ENCODE data around the gene NOXA1. TPM values are rescaled to one million over a fixed set of nuclear protein-coding genes. Genes with fewer than 3 reads are reported as not detected.

NOXA1 gene, protein sequence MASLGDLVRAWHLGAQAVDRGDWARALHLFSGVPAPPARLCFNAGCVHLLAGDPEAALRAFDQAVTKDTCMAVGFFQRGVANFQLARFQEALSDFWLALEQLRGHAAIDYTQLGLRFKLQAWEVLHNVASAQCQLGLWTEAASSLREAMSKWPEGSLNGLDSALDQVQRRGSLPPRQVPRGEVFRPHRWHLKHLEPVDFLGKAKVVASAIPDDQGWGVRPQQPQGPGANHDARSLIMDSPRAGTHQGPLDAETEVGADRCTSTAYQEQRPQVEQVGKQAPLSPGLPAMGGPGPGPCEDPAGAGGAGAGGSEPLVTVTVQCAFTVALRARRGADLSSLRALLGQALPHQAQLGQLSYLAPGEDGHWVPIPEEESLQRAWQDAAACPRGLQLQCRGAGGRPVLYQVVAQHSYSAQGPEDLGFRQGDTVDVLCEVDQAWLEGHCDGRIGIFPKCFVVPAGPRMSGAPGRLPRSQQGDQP
- 0.21 TPM for polyA plus RNA-seq (2013, experiment 1 of 2)
- polyA plus RNA-seq (2013, experiment 2 of 2): 0.14 TPM

DNA sequence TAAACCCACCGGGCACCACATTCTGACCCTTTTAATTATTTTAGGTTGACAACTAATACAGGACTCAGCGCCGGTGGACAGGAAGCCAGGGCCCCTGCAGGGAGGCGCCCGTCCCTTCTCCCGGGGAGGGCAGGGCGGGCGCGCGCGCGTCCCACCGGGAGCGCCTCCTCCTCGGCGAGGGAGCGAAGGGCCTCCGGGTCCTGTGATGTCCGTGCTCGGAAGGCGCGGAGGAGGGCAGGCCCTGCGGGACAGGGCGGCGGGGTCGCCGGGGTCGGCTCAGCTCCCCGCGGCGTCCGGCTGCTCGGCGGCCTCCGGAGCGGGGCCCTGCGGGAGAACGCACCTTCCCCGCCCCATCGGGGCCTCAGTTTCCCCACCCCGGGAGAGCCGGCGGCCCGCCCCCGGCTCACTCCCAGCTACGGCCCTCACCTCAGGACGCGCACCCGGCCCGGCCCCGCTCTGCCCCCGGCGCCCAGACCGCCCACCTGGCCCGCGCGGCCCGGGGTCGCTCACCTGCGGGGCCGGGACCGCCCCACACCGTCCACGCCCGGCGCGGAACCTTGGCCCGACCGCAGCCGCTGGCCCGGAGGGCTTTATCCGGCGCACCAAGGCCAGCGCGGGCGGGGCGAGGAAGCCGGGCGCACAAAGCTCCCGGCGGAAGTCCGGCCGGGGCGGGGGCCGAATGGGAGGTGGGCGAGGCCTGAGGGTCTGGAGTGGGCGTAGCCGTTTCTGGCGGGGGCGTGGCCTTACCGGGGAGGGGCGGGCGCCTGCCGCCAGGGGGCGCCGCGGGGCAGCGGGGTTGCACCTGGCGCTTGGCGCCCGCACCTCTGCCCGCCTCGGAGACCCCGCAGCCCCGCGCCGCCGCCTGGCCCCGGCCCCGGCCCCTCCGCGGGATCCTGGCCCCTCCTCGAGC, at the start of gene NOXA1, which contains the start of gene EXD3:
Gene NOXA1 (plus strand): TSS at position 790 of the 910 bp plus-strand sequence. CDS start 137 bp downstream, outside the sequence.
Gene EXD3 (minus strand): TSS at position 559 of the 910 bp plus-strand sequence. CDS start 27,805 bp downstream, outside the sequence.
- peak within 1 kb of the TSS in 1 of 2 experiments; percentile 92 for H3K4ac ChIP-seq (ENCODE audit: low read depth in 1 of 2, low read length in 2 of 2)
- H3K27ac ChIP-seq (ENCODE audit: low read length, poor library complexity, severe bottlenecking): no peak within 1 kb of the TSS
- peak within 1 kb of the TSS; percentile 57 to 92 for H3K14ac ChIP-seq (ENCODE audit: low read length in 2 of 2)
- H3K18ac ChIP-seq (ENCODE audit: low read depth in 1 of 2, low read length in 2 of 2): peak within 1 kb of the TSS; percentile 89 to 91
- H2BK12ac ChIP-seq (ENCODE audit: low read length in 2 of 2): peak within 1 kb of the TSS in 1 of 2 experiments; percentile 55
- peak within 1 kb of the TSS; percentile 94 for H3K4me2 ChIP-seq (ENCODE audit: low read length, poor library complexity, severe bottlenecking)
- peaks cover 0 to 4% of the 10 kb centered on the region in 2 experiments for H3K36me3 ChIP-seq (ENCODE audit: control insufficient read depth in 1 of 2, insufficient read depth in 2 of 2, low read depth in 1 of 2, low read length in 2 of 2)
- peak within 1 kb of the TSS in 1 of 2 experiments; percentile 74 for H3K23ac ChIP-seq (ENCODE audit: low read length in 2 of 2)
- H2BK5ac ChIP-seq (ENCODE audit: low read depth, low read length, poor library complexity, severe bottlenecking): peak within 1 kb of the TSS; percentile 19
- H3K4me3 ChIP-seq (ENCODE audit: insufficient read depth in 1 of 2, low read depth in 1 of 2, low read length in 2 of 2): peak within 1 kb of the TSS; percentile 89 to 96
- H2AK5ac ChIP-seq (ENCODE audit: low read length, severe bottlenecking): no peak within 1 kb of the TSS
- H2BK120ac ChIP-seq (ENCODE audit: low read depth, low read length): peak within 1 kb of the TSS; percentile 85
- under 1% methylated on average over 54 of the region's 113 CpGs for WGBS
- no peaks in the 10 kb centered on the region for H3K9me3 ChIP-seq (ENCODE audit: control insufficient read depth, low read length)
- H3K79me1 ChIP-seq (replicated peaks; ENCODE audit: low read length, poor library complexity, severe bottlenecking): peaks cover 16% of the 10 kb centered on the region
- H3K9ac ChIP-seq (ENCODE audit: low read length): peak within 1 kb of the TSS; percentile 90
- H2AFZ ChIP-seq (ENCODE audit: low read depth, low read length): peak within 1 kb of the TSS; percentile 99
- H4K8ac ChIP-seq (ENCODE audit: low read length): peak within 1 kb of the TSS; percentile 96
- H3K4me1 ChIP-seq (ENCODE audit: control insufficient read depth, insufficient read depth, low read depth, low read length): peaks cover 23% of the 10 kb centered on the region
- peak within 1 kb of the TSS; percentile 75 for H4K91ac ChIP-seq (ENCODE audit: low read length)
- DNase-seq: peak; percentile 88
- no peaks in the 10 kb centered on the region for H3K27me3 ChIP-seq (ENCODE audit: control insufficient read depth in 1 of 2, insufficient read depth in 1 of 2, low read length in 2 of 2)
- peak within 1 kb of the TSS; percentile 69 for H2BK15ac ChIP-seq (ENCODE audit: low read depth, poor library complexity, severe bottlenecking)

DNA sequence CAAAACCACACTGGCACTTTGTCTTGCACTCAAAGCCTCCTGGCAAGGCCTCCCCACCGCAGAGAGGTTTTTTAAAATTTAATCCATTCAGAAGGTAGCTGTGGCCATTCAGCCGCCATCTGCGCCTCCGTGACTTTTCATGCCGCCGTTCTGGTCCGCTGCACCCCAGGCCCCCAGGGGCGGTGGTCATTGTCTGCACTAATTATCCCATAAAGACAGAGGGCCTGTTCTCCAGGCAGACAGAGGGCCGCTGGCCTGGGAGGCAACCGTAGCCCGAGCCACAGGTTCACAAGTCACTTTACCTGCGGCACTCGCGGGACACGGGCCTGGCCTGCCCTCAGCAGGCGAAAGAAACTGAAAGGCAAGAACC, 49.6 kb upstream of the NOXA1 start:
- WGBS: 94% methylated on average over 16 of the region's 16 CpGs
- no peak for DNase-seq
- Histone ChIP-seq H4K91ac (ENCODE audit: low read length) (no peak overlapping the region), H3K27ac (ENCODE audit: low read length, poor library complexity, severe bottlenecking) (no peak overlapping the region), H3K9me3 (ENCODE audit: control insufficient read depth, low read length) (peaks cover 5% of the 10 kb centered on the region), H3K4me2 (ENCODE audit: low read length, poor library complexity, severe bottlenecking) (no peak overlapping the region), H3K4ac (ENCODE audit: low read depth in 1 of 2, low read length in 2 of 2) (no peak overlapping the region), H2BK120ac (ENCODE audit: low read depth, low read length) (no peak overlapping the region), H2AFZ (ENCODE audit: low read depth, low read length) (no peak overlapping the region), H4K8ac (ENCODE audit: low read length) (no peak overlapping the region), H2AK5ac (ENCODE audit: low read length, severe bottlenecking) (no peak overlapping the region), H3K27me3 (ENCODE audit: control insufficient read depth in 1 of 2, insufficient read depth in 1 of 2, low read length in 2 of 2) (no peaks in the 10 kb centered on the region), H2BK15ac (ENCODE audit: low read depth, poor library complexity, severe bottlenecking) (no peak overlapping the region), H3K23ac (ENCODE audit: low read length in 2 of 2) (no peak overlapping the region), H2BK12ac (ENCODE audit: low read length in 2 of 2) (no peak overlapping the region), H3K18ac (ENCODE audit: low read depth in 1 of 2, low read length in 2 of 2) (no peak overlapping the region), H3K79me1 (replicated peaks; ENCODE audit: low read length, poor library complexity, severe bottlenecking) (no peaks in the 10 kb centered on the region), H2BK5ac (ENCODE audit: low read depth, low read length, poor library complexity, severe bottlenecking) (no peak overlapping the region), H3K9ac (ENCODE audit: low read length) (no peak overlapping the region), H3K4me3 (ENCODE audit: insufficient read depth in 1 of 2, low read depth in 1 of 2, low read length in 2 of 2) (no peak overlapping the region), H3K36me3 (ENCODE audit: control insufficient read depth in 1 of 2, insufficient read depth in 2 of 2, low read depth in 1 of 2, low read length in 2 of 2) (peaks cover 0 to 53% of the 10 kb centered on the region in 2 experiments), H3K14ac (ENCODE audit: low read length in 2 of 2) (no peak overlapping the region), H3K4me1 (ENCODE audit: control insufficient read depth, insufficient read depth, low read depth, low read length) (peaks cover 19% of the 10 kb centered on the region)

DNA sequence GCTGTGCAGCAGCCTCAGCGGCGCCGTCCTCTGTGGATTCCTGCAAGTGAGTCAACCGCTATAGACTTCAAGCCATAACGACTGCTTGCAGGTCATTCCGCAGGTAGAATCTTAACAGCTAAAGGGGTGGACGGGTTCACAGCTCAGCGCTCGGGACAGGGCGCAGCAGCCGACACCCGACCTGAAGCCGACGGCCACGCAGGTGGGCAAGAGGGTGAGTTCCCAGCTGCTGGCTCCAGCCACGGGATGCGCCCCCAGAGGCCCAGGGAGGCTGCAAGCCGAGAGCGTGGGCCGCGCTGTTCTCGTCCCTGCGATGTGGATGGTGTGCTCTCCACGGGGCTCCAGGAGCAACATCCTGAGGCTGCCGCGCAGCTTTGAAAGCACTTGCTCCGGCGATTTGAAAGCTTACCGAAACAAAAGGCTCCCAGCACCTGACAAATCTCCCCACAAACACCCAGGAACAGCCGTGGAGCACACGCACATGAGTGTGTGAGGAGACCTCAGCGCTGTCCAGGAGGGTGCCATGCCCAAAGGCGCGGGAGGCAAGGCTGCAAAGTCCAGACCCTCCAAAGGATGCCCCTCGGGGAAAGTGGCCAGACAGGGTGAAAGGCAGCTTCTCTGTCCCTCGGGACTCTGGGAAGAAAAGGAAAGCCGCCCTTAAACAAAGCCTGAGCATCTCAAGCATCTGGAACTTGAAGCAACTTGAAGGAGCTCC, 48.9 kb upstream of the NOXA1 start:
- H3K4me1 ChIP-seq (ENCODE audit: control insufficient read depth, insufficient read depth, low read depth, low read length): peaks cover 21% of the 10 kb centered on the region
- no peak overlapping the region for H2AK5ac ChIP-seq (ENCODE audit: low read length, severe bottlenecking)
- H2BK12ac ChIP-seq (ENCODE audit: low read length in 2 of 2): no peak overlapping the region

More for the DNA sequence above, 48.9 kb upstream of the NOXA1 start:
- Histone ChIP-seq H3K14ac (ENCODE audit: low read length in 2 of 2) (no peak overlapping the region), H2AFZ (ENCODE audit: low read depth, low read length) (no peak overlapping the region), H3K27me3 (ENCODE audit: control insufficient read depth in 1 of 2, insufficient read depth in 1 of 2, low read length in 2 of 2) (no peaks in the 10 kb centered on the region), H2BK120ac (ENCODE audit: low read depth, low read length) (no peak overlapping the region), H3K18ac (ENCODE audit: low read depth in 1 of 2, low read length in 2 of 2) (no peak overlapping the region), H4K91ac (ENCODE audit: low read length) (no peak overlapping the region), H3K4me2 (ENCODE audit: low read length, poor library complexity, severe bottlenecking) (no peak overlapping the region), H3K9me3 (ENCODE audit: control insufficient read depth, low read length) (peaks cover 5% of the 10 kb centered on the region), H3K23ac (ENCODE audit: low read length in 2 of 2) (no peak overlapping the region), H4K8ac (ENCODE audit: low read length) (no peak overlapping the region), H2BK15ac (ENCODE audit: low read depth, poor library complexity, severe bottlenecking) (no peak overlapping the region), H3K4me3 (ENCODE audit: insufficient read depth in 1 of 2, low read depth in 1 of 2, low read length in 2 of 2) (no peak overlapping the region), H3K36me3 (ENCODE audit: control insufficient read depth in 1 of 2, insufficient read depth in 2 of 2, low read depth in 1 of 2, low read length in 2 of 2) (peaks cover 0 to 52% of the 10 kb centered on the region in 2 experiments), H3K79me1 (replicated peaks; ENCODE audit: low read length, poor library complexity, severe bottlenecking) (no peaks in the 10 kb centered on the region), H3K9ac (ENCODE audit: low read length) (no peak overlapping the region), H3K27ac (ENCODE audit: low read length, poor library complexity, severe bottlenecking) (no peak overlapping the region), H2BK5ac (ENCODE audit: low read depth, low read length, poor library complexity, severe bottlenecking) (no peak overlapping the region), H3K4ac (ENCODE audit: low read depth in 1 of 2, low read length in 2 of 2) (no peak overlapping the region)
- 95% methylated on average over 37 of the region's 37 CpGs for WGBS
- no peak for DNase-seq
